ENCODE results near the gene ARL1.

DNA sequence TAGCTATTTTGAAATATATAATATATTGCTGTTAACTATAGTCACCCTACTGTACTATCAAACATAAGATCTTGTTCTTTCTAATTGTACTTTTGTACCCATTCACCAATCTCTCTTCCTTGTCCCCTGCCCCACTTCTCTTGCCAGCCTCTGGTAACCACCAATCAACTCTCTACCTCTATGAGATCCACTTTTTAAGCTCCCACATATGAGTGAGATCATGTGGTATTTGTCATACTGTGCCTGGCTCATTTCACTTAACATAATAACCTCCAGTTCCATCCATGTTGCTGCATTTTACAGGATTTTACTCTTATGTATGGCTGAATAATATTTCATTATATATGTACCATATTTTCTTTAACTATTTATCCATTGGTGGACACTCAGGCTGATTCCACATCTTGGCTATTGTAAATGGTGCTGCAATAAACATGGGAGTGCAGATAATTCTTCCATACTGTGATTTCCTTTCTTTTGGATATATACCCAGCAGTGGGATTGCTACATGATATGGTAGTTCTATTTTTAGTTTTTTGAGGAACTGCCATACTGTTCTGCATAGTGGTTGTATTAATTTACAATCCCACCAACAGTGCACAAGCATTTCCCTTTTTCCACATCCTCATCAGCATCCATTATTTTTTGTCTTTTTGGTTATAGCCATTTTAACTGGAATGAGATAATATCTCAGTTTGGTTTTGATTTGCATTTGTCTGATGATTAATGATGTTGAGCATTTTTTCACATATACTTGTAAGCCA lies 34.1 kb upstream of the ARL1 start:
- TF ChIP-seq, protein P1, sequence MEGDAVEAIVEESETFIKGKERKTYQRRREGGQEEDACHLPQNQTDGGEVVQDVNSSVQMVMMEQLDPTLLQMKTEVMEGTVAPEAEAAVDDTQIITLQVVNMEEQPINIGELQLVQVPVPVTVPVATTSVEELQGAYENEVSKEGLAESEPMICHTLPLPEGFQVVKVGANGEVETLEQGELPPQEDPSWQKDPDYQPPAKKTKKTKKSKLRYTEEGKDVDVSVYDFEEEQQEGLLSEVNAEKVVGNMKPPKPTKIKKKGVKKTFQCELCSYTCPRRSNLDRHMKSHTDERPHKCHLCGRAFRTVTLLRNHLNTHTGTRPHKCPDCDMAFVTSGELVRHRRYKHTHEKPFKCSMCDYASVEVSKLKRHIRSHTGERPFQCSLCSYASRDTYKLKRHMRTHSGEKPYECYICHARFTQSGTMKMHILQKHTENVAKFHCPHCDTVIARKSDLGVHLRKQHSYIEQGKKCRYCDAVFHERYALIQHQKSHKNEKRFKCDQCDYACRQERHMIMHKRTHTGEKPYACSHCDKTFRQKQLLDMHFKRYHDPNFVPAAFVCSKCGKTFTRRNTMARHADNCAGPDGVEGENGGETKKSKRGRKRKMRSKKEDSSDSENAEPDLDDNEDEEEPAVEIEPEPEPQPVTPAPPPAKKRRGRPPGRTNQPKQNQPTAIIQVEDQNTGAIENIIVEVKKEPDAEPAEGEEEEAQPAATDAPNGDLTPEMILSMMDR (IDR thresholded peaks at IDR 0.05), result no peak
- TF ChIP-seq POLR2A (IDR thresholded peaks at IDR 0.05), result no peak
